Activated effector memory CD4-positive, alpha-beta T cell treated with Interleukin-2 at 50 U/mL for 16 hours (primary cell): ENCODE data around the gene MFAP3L.
"Not testable (repeated sequence)": the region's sequence is repeated elsewhere in the genome, so short reads cannot be mapped to it uniquely, and the experiment has no call there.

Experiments
- DNase-seq: peaks from one replicate; pipeline ENCODE4 v3.0.0-alpha.2; 2020

Gene MFAP3L

GRCh38 chr4:169985881-169986280, 40.3 kb downstream of the MFAP3L start:
- no peak for DNase-seq

- DNase-seq: no peak
These were observed 41.5 kb downstream of the MFAP3L start for GRCh38 chr4:169984745-169985144.

GRCh38 chr4:169984173-169984572, 42.0 kb downstream of the MFAP3L start:
- no peak for DNase-seq

- DNase-seq: no peak
These were observed 49.2 kb downstream of the MFAP3L start for GRCh38 chr4:169976951-169977350.

GRCh38 chr4:169975838-169976796, 50.1 kb downstream of the MFAP3L start:
- DNase-seq: no peak

GRCh38 chr4:169975131-169975837, 50.9 kb downstream of the MFAP3L start:
- no peak for DNase-seq

GRCh38 chr4:169971456-169972015, 54.7 kb downstream of the MFAP3L start:
- no peak for DNase-seq

- no peak for DNase-seq
These were observed 57.2 kb downstream of the MFAP3L start for GRCh38 chr4:169968999-169969398.

- no peak for DNase-seq
These were observed 62.2 kb downstream of the MFAP3L start for GRCh38 chr4:169963998-169964397.

- no peak for DNase-seq
These were observed 66.9 kb downstream of the MFAP3L start for GRCh38 chr4:169959254-169959653.

- DNase-seq: no peak
These were observed 67.6 kb downstream of the MFAP3L start for GRCh38 chr4:169958629-169959028.

- DNase-seq: no peak
These were observed 68.4 kb downstream of the MFAP3L start for GRCh38 chr4:169957785-169958184.

GRCh38 chr4:169956091-169956843, 69.9 kb downstream of the MFAP3L start:
- no peak for DNase-seq

- DNase-seq: no peak
These were observed 70.7 kb downstream of the MFAP3L start for GRCh38 chr4:169955521-169955920.

- DNase-seq: no peak
These were observed 73.8 kb downstream of the MFAP3L start for GRCh38 chr4:169952236-169953002.

- no peak for DNase-seq
These were observed 77.9 kb downstream of the MFAP3L start for GRCh38 chr4:169948271-169948670.

GRCh38 chr4:169945636-169946035, 80.6 kb downstream of the MFAP3L start:
- DNase-seq: no peak

- DNase-seq: not testable (repeated sequence)
These were observed 82.6 kb downstream of the MFAP3L start for GRCh38 chr4:169943601-169944000.

GRCh38 chr4:169941141-169941540, 85.1 kb downstream of the MFAP3L start:
- no peak for DNase-seq

GRCh38 chr4:169940460-169940859, 85.7 kb downstream of the MFAP3L start:
- no peak for DNase-seq
